Embryonic facial prominence (tissue), 1 donor: Measurements from ENCODE around the gene PTPRA.
"Not testable (repeated sequence)": the region's sequence is repeated elsewhere in the genome, so short reads cannot be mapped to it uniquely, and the experiment has no call there.

Source experiments
- DNase-seq: peaks from one replicate; pipeline ENCODE4 v3.0.0-alpha.2; 2016; ENCODE audit errors: extremely low spot score

PTPRA gene

GRCh38 chr20:2998728-2999127 is 125.4 kb downstream of the PTPRA start:
- no peak for DNase-seq

- DNase-seq = no peak
Measured at GRCh38 chr20:3000852-3001523, 127.7 kb downstream of the PTPRA start.

GRCh38 chr20:3003416-3003815 is 130.1 kb downstream of the PTPRA start:
- DNase-seq = no peak

- DNase-seq = no peak
Measured at GRCh38 chr20:3010985-3011723, 137.9 kb downstream of the PTPRA start.

GRCh38 chr20:3011752-3012151 is 138.5 kb downstream of the PTPRA start:
- no peak for DNase-seq

- DNase-seq = no peak
Measured at GRCh38 chr20:3013771-3014170, 140.5 kb downstream of the PTPRA start.

GRCh38 chr20:3014179-3014578 is 140.9 kb downstream of the PTPRA start:
- DNase-seq = no peak

GRCh38 chr20:3014662-3015061 is 141.4 kb downstream of the PTPRA start:
- DNase-seq = no peak

- not testable (repeated sequence) for DNase-seq
Measured at GRCh38 chr20:3015302-3015701, 142.0 kb downstream of the PTPRA start.

GRCh38 chr20:3021327-3021726 is 148.0 kb downstream of the PTPRA start:
- DNase-seq = no peak

- no peak for DNase-seq
Measured at GRCh38 chr20:3021777-3022176, 148.5 kb downstream of the PTPRA start.

GRCh38 chr20:3022559-3023490 is 149.5 kb downstream of the PTPRA start:
- not testable (repeated sequence) for DNase-seq

GRCh38 chr20:3027987-3028386 is 154.7 kb downstream of the PTPRA start:
- DNase-seq = no peak

- no peak for DNase-seq
Measured at GRCh38 chr20:3031524-3032147, 158.4 kb downstream of the PTPRA start.

GRCh38 chr20:3032624-3033023 is 159.3 kb downstream of the PTPRA start:
- no peak for DNase-seq

- no peak for DNase-seq
Measured at GRCh38 chr20:3037654-3038053, 164.4 kb downstream of the PTPRA start.

GRCh38 chr20:3038454-3038853 is 165.2 kb downstream of the PTPRA start:
- no peak for DNase-seq

- DNase-seq = no peak
Measured at GRCh38 chr20:3039426-3039825, 166.1 kb downstream of the PTPRA start.

GRCh38 chr20:3040086-3040485 is 166.8 kb downstream of the PTPRA start:
- DNase-seq = no peak

GRCh38 chr20:3041854-3042409 is 168.7 kb downstream of the PTPRA start:
- peak; percentile 18 for DNase-seq

GRCh38 chr20:3042625-3043024 is 169.3 kb downstream of the PTPRA start:
- no peak for DNase-seq

GRCh38 chr20:3043322-3043721 is 170.0 kb downstream of the PTPRA start, which contains the start of gene GNRH2:
GNRH2 (plus strand) TSS chr20:3043622; CDS start chr20:3044415, 793 bp downstream.
- no peak for DNase-seq
